ENCODE results near the gene SLC9A3. TPM values are rescaled to one million over a fixed set of nuclear protein-coding genes. Genes with fewer than 3 reads are reported as not detected.

The SLC9A3 gene
- total RNA-seq, 4 donors from 2014 or later = 0.29 to 3.9 (median 2.6) TPM

DNA sequence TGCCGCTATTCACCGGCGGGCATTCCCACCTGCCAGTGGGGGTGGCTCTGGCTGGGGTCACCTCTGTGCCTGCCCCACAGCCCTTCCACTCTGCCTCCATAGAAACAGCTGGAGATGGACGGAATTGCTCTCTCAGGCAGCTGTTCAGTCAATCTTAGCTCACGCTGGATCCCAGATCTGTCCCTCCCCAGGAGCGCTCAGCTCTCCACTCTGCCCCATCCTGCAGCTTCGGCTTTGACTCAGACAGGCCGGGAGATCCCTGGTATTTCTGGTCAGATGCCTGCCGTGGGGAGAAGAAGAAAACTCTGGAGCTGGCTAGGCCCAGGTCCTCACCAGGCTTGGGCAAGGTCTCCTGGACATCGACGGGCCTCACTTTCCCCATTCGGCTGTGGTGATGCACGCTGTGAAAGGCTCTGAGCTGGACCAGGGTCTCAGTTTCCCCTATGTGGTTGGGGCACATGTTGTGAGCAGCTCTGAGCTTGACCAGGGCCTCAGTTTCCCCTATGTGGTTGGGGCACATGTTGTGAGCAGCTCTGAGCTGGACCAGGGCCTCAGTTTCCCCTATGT lies 7.6 kb upstream of the SLC9A3 start:
- no peak overlapping the region for H3K27ac ChIP-seq
- H3K9me3 ChIP-seq = no peaks in the 10 kb centered on the region
- no peak for DNase-seq
- no peaks in the 10 kb centered on the region for H3K4me1 ChIP-seq
- H3K4me3 ChIP-seq = no peak overlapping the region
- no peaks in the 10 kb centered on the region for H3K36me3 ChIP-seq
- H3K27me3 ChIP-seq = peaks cover 0 to 13% of the 10 kb centered on the region in 2 donors
- TF ChIP-seq, protein P1, sequence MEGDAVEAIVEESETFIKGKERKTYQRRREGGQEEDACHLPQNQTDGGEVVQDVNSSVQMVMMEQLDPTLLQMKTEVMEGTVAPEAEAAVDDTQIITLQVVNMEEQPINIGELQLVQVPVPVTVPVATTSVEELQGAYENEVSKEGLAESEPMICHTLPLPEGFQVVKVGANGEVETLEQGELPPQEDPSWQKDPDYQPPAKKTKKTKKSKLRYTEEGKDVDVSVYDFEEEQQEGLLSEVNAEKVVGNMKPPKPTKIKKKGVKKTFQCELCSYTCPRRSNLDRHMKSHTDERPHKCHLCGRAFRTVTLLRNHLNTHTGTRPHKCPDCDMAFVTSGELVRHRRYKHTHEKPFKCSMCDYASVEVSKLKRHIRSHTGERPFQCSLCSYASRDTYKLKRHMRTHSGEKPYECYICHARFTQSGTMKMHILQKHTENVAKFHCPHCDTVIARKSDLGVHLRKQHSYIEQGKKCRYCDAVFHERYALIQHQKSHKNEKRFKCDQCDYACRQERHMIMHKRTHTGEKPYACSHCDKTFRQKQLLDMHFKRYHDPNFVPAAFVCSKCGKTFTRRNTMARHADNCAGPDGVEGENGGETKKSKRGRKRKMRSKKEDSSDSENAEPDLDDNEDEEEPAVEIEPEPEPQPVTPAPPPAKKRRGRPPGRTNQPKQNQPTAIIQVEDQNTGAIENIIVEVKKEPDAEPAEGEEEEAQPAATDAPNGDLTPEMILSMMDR (IDR thresholded peaks at IDR 0.05) = no peak
- TF ChIP-seq POLR2A (IDR thresholded peaks at IDR 0.05) = no peak
- intact Hi-C loops (cut with DNase I; ENCODE audit: low total_unique reads) = no loop called here

DNA sequence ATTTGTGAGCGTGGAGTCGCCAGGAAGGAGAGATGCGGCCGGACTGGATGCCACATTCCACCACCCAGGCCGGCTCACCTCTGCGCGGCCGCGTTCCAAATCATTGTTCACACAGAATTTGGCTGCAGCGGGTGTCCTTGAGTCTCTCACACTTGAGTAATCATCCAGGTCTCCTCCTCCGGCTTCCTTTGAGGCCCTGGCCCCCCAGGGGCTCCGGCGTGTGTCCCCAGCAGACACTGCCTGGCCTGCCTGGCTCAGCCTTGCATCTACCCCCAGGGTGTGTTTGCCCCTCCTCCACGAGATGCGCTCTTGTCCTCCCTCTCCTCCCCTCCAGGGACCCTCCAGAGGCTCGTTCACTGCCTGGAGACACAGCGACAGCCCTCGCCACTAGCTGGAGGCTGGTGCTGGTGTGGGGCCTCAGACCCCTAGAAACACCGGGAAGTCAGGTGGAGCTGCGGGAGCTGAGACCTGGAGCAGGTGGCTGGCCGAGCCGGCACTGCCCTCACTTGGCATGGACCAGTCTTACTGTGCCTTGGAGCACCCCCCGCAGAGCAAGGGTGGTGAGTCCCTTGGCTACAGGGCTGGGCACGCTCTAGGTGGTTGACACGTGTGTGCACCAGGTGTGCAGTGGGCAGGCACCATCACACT lies 7.0 kb upstream of the SLC9A3 start:
- DNase-seq = no peak
- Histone ChIP-seq H3K27ac (no peak overlapping the region), H3K4me1 (no peaks in the 10 kb centered on the region), H3K36me3 (no peaks in the 10 kb centered on the region), H3K27me3 (peaks cover 0 to 18% of the 10 kb centered on the region in 2 donors), H3K9me3 (no peaks in the 10 kb centered on the region), H3K4me3 (no peak overlapping the region)
- intact Hi-C loops (cut with DNase I; ENCODE audit: low total_unique reads) = no loop called here
- TF ChIP-seq POLR2A (IDR thresholded peaks at IDR 0.05) = no peak
- TF ChIP-seq, protein P1 (IDR thresholded peaks at IDR 0.05) = no peak

DNA sequence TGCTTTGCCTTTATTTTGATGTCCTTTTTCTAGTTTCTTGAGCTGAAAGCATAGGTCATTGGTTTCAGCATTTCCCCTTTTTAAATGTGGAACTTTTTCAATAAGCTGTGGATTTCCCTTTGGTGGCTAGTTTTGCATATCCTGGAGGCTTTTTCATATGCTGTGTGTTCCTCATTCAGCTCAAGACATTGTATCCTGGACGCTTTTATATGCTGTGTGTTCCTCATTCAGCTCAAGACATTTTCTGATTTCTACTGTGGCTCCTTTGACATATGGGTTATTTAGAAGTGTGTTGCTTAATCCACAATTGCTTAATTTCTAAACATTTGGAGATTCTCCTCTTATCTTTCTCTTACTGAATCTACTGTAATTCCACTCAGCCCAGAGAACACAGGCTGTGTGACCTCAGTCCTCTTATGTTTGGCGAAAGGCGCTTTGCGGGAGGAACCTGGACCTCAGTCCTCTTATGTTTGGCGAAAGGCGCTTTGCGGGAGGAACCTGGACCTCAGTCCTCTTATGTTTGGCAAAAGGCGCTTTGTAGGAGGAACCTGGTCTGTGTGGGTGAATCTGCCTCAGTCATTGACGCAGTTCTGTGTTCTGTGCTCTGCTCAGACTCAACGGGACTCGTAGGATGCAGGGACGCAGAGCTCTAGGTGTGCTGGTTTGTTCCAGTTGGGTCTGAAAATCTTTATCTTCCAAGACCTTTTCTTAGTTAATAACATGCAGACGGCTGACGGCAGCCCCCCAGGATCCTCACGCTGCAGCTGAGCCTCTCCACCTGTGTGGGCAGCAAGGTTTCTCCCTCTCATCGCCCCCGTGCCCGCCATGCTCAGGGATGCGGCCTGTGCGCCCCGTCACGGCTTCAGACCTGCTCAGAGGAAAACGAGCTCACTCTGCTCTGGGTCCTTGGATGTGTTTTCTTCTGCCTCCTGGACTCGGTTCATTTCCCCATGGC lies 6.0 kb upstream of the SLC9A3 start:
- TF ChIP-seq POLR2A (IDR thresholded peaks at IDR 0.05) = no peak
- TF ChIP-seq, protein P1 (IDR thresholded peaks at IDR 0.05) = no peak
- Histone ChIP-seq H3K27ac (no peak overlapping the region), H3K36me3 (no peaks in the 10 kb centered on the region)

DNA sequence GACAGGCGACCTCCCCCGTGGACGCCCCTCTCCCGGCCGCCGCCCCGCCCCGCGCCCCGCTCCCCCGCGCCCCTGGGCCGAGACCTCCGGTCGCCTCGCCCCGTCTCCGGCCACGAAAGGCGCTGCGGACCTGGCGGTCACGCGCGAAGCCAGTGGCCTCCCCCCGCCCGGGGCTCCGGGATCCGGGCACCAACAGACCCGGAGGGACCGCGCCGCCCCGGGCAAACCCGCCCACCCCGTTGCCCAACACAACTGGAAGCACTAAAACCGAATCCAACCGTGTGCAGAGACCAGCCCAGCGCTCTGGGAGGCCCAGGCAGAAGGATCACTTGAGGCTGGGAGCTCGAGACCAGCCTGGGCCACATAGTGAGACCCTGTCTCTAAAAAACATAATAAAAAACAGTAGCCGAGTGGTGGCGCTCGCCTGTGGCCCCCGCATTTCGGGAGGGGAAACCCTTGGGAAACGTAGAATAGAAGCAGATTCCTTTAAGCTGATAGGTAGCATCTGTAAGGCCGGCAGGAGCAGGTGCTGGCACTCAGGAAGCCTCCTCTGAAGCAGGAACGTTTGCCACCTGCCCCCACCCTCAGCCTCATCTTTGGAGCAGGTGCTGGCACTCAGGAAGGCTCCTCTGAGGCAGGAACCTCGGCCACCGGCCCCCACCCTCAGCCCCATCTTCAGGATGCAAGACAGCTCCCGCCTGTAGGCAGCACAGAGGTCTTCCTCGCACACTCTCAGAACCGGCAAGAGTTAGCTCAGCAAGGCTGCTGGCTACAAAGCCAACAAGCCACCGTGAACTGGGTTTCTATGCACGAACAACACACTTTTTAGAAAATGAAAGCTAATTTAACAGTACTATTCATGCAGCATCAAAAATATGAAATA lies 4.6 kb upstream of the SLC9A3 start:
- intact Hi-C loops (cut with DNase I; ENCODE audit: low total_unique reads) = no loop called here
- no peak for DNase-seq
- Histone ChIP-seq H3K9me3 (no peaks in the 10 kb centered on the region), H3K36me3 (no peaks in the 10 kb centered on the region), H3K4me1 (peaks cover 0 to 8% of the 10 kb centered on the region in 2 donors), H3K27me3 (peaks cover 0 to 24% of the 10 kb centered on the region in 2 donors), H3K4me3 (no peak overlapping the region), H3K27ac (no peak overlapping the region)
- TF ChIP-seq, protein P1 (IDR thresholded peaks at IDR 0.05) = no peak
- TF ChIP-seq POLR2A (IDR thresholded peaks at IDR 0.05) = no peak

More for the DNA sequence above, 6.0 kb upstream of the SLC9A3 start:
- Histone ChIP-seq H3K4me1 (no peaks in the 10 kb centered on the region), H3K27me3 (peaks cover 0 to 24% of the 10 kb centered on the region in 2 donors), H3K9me3 (no peaks in the 10 kb centered on the region), H3K4me3 (no peak overlapping the region)
- intact Hi-C loops (cut with DNase I; ENCODE audit: low total_unique reads) = no loop called here
- DNase-seq = no peak

All from uterus (tissue), 4 donors.